PC-3 (cell line): ENCODE measurements around the gene DDO.

Experiments
- EZH2 ChIP-seq: fragments of 300-600 bp; sonication (generic); IDR thresholded peaks from one replicate; pipeline ENCODE4 v1.6.1; 2017; ENCODE audit warnings: antibody characterized with exemption, mild to moderate bottlenecking, low read length; ENCODE audit not compliant: unreplicated experiment
- EZH2phosphoT487 ChIP-seq: fragments of 300-600 bp; sonication (generic); IDR thresholded peaks from 2 replicates; pipeline ENCODE4 v1.6.1; 2018; ENCODE audit warnings: mild to moderate bottlenecking, antibody characterized with exemption, low read length, borderline replicate concordance
- TF ChIP-seq, protein P1 (sequence below): fragments of 300-600 bp; sonication (generic); conservative IDR thresholded peaks from 2 replicates; pipeline ENCODE4 v1.5.1; 2017; ENCODE audit warnings: antibody characterized with exemption, low read depth, mild to moderate bottlenecking, low read length

DNA sequence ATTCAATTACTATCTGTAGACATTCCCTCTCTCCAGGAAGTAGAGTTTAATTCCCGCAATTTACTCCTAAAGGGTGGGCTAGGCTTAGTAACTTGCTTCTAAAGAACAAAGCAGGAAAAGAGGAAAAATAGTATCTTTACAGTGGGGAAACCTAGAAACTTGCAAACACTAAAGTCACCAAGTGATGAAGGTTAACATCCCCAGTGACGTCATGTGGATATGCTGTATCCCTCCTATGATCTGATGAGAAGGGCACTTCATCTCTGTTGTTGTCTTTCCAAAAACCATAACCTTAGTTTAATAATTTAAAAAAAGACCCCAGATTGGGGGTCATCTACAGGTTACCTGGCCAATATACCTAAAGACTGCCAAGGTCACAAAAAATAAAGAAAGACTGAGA, 43.8 kb upstream of the DDO start:
- TF ChIP-seq EZH2phosphoT487 (no peak), EZH2 (no peak)
- TF ChIP-seq, protein P1, sequence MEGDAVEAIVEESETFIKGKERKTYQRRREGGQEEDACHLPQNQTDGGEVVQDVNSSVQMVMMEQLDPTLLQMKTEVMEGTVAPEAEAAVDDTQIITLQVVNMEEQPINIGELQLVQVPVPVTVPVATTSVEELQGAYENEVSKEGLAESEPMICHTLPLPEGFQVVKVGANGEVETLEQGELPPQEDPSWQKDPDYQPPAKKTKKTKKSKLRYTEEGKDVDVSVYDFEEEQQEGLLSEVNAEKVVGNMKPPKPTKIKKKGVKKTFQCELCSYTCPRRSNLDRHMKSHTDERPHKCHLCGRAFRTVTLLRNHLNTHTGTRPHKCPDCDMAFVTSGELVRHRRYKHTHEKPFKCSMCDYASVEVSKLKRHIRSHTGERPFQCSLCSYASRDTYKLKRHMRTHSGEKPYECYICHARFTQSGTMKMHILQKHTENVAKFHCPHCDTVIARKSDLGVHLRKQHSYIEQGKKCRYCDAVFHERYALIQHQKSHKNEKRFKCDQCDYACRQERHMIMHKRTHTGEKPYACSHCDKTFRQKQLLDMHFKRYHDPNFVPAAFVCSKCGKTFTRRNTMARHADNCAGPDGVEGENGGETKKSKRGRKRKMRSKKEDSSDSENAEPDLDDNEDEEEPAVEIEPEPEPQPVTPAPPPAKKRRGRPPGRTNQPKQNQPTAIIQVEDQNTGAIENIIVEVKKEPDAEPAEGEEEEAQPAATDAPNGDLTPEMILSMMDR: no peak
